Body of pancreas (tissue), 4 donors: Measurements from ENCODE around the gene SLC28A1.

ENCODE experiments used
- CTCF ChIP-seq, 7 experiments: fragments of 450-650 bp in 4 of 7; fragments of 200-600 bp in 3 of 7; sonication (generic) in 3 of 7; IDR thresholded peaks; one replicate each; pipeline ENCODE4 v1.5.1; 2016 to 2019; ENCODE audit warnings: antibody characterized with exemption in 7 of 7
- POLR2A ChIP-seq, 3 donors: fragments of 450-650 bp; IDR thresholded peaks; one replicate each; pipeline ENCODE4 v1.6.1; 2016; ENCODE audit warnings: antibody characterized with exemption in 3 of 3, mild to moderate bottlenecking in 2 of 3

GRCh38 chr15:84956199-84956598 lies 71.7 kb downstream of the SLC28A1 start:
- no peak for TF ChIP-seq CTCF (IDR thresholded peaks at IDR 0.05)
- TF ChIP-seq POLR2A (IDR thresholded peaks at IDR 0.05) = no peak
